Measurements from ENCODE around the gene KCNMA1. TPM values are rescaled to one million over a fixed set of nuclear protein-coding genes. Genes with fewer than 3 reads are reported as not detected.

Gene KCNMA1
- total and polyA plus RNA-seq, 10 of the 15 experiments (the other 5 are each of a cell fraction or from before 2014, with no cell fraction given): 8.5 to 77.0 (median 21.3) TPM

- ChIA-PET CTCF (interaction anchor here (0.8 to 3.9 kb wide), 8 partner anchors 8 to 335 kb away, joined by 3 to 29 read pairs (median 3); partner anchors contain the start of gene KCNMA1), SMC1A (ENCODE audit: uncharacterized antibody, unreplicated experiment) (interaction anchor here (0.6 to 8.3 kb wide), 7 partner anchors 9 to 114 kb away, joined by 3 to 74 read pairs (median 3); no protein-coding TSS in a partner anchor), RAD21 (ENCODE audit: unreplicated experiment) (interaction anchor here (0.7 to 4.7 kb wide), 7 partner anchors 8 to 139 kb away, joined by 3 to 33 read pairs (median 4); partner anchors contain the start of gene KCNMA1), POLR2A (interaction anchor here (0.5 to 1.4 kb wide), 3 partner anchors 11 to 235 kb away, joined by 3 to 5 read pairs (median 3); no protein-coding TSS in a partner anchor)
- TSS peak; percentile 32 for BruUV-seq (replicated peaks)
- in situ Hi-C loops (cut with MboI) (no loop called here), intact Hi-C loops (cut with micrococcal nuclease; ENCODE audit: unreplicated experiment) (no loop called here)
- Histone ChIP-seq H3K27ac (ENCODE audit: control insufficient read depth, insufficient read depth) (no peak overlapping the region), H4K20me1 (ENCODE audit: control insufficient read depth, insufficient read depth) (no peaks in the 10 kb centered on the region), H3K27me3 (replicated peaks in 1 of 2; ENCODE audit: control insufficient read depth in 2 of 2, insufficient read depth in 2 of 2, low read length in 1 of 2) (no peaks in the 10 kb centered on the region), H3K4me2 (ENCODE audit: control insufficient read depth, insufficient read depth) (no peak overlapping the region), H3K4me1 (ENCODE audit: control insufficient read depth, insufficient read depth, low read length) (peaks cover 11% of the 10 kb centered on the region), H3K36me3 (ENCODE audit: control insufficient read depth in 2 of 2, insufficient read depth in 2 of 2, low read length in 1 of 2) (no peaks in the 10 kb centered on the region), H3K9ac (ENCODE audit: control insufficient read depth, insufficient read depth, low read length) (no peak overlapping the region), H3K79me2 (ENCODE audit: control insufficient read depth, insufficient read depth, low read length) (no peaks in the 10 kb centered on the region), H3K9me3 (replicated peaks; ENCODE audit: control insufficient read depth, insufficient read depth, low read length) (no peaks in the 10 kb centered on the region), H3K4me3 (no peak overlapping the region), H2AFZ (ENCODE audit: control insufficient read depth, low read depth, low read length) (no peak overlapping the region)
- ATAC-seq: peak; percentile 83
- FAIRE-seq: no peak
- no peak for DNase-seq (ENCODE audit: low read depth, low spot score)
- WGBS (ENCODE audit: insufficient coverage, insufficient replicate concordance, low lambda C conversion rate, missing lambda C conversion rate): 0% methylated on average over 4 of the region's 4 CpGs
- no peak for TF ChIP-seq CREB1 (IDR thresholded peaks at IDR 0.05; ENCODE audit: low read depth)
- TF ChIP-seq ZNF24 (IDR thresholded peaks at IDR 0.05): no peak
- TF ChIP-seq YY1 (IDR thresholded peaks at IDR 0.05; ENCODE audit: low read depth, low read length): no peak
- TF ChIP-seq HDGF (IDR thresholded peaks at IDR 0.05): no peak
- no peak for TF ChIP-seq SMC3 (IDR thresholded peaks at IDR 0.05; ENCODE audit: borderline replicate concordance, low read length)
- no peak for TF ChIP-seq SIN3A (IDR thresholded peaks at IDR 0.05; ENCODE audit: low read depth, low read length)
- TF ChIP-seq SP1 (IDR thresholded peaks at IDR 0.05; ENCODE audit: low read depth, low read length): no peak
- no peak for TF ChIP-seq HDAC6 (IDR thresholded peaks at IDR 0.05; ENCODE audit: unreplicated experiment)
- peak; percentile 23; the same call in 1 of the 2 replicates for TF ChIP-seq BACH1 (IDR thresholded peaks at IDR 0.05; ENCODE audit: borderline replicate concordance)
- no peak for TF ChIP-seq JUND (IDR thresholded peaks at IDR 0.05; ENCODE audit: low read depth, low read length)
- TF ChIP-seq, protein P1, sequence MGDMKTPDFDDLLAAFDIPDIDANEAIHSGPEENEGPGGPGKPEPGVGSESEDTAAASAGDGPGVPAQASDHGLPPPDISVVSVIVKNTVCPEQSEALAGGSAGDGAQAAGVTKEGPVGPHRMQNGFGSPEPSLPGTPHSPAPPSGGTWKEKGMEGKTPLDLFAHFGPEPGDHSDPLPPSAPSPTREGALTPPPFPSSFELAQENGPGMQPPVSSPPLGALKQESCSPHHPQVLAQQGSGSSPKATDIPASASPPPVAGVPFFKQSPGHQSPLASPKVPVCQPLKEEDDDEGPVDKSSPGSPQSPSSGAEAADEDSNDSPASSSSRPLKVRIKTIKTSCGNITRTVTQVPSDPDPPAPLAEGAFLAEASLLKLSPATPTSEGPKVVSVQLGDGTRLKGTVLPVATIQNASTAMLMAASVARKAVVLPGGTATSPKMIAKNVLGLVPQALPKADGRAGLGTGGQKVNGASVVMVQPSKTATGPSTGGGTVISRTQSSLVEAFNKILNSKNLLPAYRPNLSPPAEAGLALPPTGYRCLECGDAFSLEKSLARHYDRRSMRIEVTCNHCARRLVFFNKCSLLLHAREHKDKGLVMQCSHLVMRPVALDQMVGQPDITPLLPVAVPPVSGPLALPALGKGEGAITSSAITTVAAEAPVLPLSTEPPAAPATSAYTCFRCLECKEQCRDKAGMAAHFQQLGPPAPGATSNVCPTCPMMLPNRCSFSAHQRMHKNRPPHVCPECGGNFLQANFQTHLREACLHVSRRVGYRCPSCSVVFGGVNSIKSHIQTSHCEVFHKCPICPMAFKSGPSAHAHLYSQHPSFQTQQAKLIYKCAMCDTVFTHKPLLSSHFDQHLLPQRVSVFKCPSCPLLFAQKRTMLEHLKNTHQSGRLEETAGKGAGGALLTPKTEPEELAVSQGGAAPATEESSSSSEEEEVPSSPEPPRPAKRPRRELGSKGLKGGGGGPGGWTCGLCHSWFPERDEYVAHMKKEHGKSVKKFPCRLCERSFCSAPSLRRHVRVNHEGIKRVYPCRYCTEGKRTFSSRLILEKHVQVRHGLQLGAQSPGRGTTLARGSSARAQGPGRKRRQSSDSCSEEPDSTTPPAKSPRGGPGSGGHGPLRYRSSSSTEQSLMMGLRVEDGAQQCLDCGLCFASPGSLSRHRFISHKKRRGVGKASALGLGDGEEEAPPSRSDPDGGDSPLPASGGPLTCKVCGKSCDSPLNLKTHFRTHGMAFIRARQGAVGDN (IDR thresholded peaks at IDR 0.05): no peak
- peak; percentile 65; the same call in 1 of the 2 replicates for TF ChIP-seq BCL11A (IDR thresholded peaks at IDR 0.05; ENCODE audit: low read depth, low read length)
- TF ChIP-seq STAT1 (conservative IDR thresholded peaks at IDR 0.05): no peak
- peak; percentile 66 for TF ChIP-seq IKZF1 (conservative IDR thresholded peaks at IDR 0.05)
- no peak for TF ChIP-seq LARP7 (IDR thresholded peaks at IDR 0.05)
- TF ChIP-seq CUX1 (IDR thresholded peaks at IDR 0.05; ENCODE audit: insufficient replicate concordance, low read depth, low read length): no peak
- no peak for TF ChIP-seq ZZZ3 (IDR thresholded peaks at IDR 0.05; ENCODE audit: control insufficient read depth, insufficient read length, low read depth)
- no peak for TF ChIP-seq KAT2A (conservative IDR thresholded peaks at IDR 0.05; ENCODE audit: control insufficient read depth, low read depth, low read length)
These were observed 136.9 kb downstream of the KCNMA1 start for GRCh38 chr10:77500754-77501151.
